ENCODE measurements around the gene IQCH. TPM values are rescaled to one million over a fixed set of nuclear protein-coding genes. Genes with fewer than 3 reads are reported as not detected.

Gene IQCH
- total and polyA plus RNA-seq, 5 experiments from 2014 or later, result 0.20 to 0.96 (median 0.33) TPM; not detected in 1

DNA sequence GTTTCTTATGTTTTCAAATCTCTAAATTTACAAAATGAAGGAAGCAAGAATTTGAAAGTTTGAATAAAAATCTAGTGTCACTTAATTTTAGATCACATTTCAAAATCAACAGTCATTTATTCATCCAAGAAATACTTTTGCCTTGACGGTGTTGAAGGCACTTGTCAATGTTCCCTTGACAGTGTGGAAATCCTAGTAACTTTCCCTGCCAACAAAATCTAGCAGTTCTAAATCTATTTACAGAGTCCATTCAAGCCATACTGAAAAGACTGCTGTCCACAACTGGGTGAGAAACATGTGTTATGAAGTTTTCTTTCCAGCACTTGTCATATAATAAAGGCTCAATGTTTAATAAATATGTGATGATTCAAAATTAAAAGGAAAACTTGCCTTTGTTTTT lies 279.3 kb downstream of the IQCH start:
- ATAC-seq, result no peak
- Mint-ChIP-seq H3K9me3 (no peaks in the 10 kb centered on the region), H3K4me3 (no peak overlapping the region), H3K27ac (no peak overlapping the region), H3K4me1 (peaks cover 0 to 1% (median under 1%) of the 10 kb centered on the region in 4 donors), H3K27me3 (no peaks in the 10 kb centered on the region), H3K36me3 (peaks cover 0 to 10% (median 0%) of the 10 kb centered on the region in 3 donors)
- POLR2A ChIA-PET, result interaction anchor here (1.0 kb wide), 1 partner anchor 8 kb away, joined by 5 read pairs; the partner anchor contains the start of gene MAP2K5
- no peak for DNase-seq

DNA sequence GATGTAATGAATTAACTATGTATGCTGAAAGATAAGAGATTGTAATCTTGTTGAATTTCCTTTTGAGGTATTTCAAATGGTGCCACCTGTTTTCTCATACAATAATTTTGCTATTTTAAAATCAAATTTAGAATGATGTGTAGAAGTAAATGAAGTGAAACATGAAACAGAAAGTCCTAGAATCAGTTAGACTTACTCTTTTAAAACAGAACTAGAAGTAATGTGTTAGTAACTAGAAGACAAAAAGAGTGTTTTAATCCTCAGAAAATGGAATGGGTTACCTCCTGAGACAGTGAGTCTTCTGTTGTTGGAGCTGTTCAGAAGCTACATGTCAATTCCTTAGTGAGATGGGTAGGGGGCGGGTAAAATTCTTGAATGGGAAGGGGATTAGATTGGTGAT lies 279.8 kb downstream of the IQCH start:
- Mint-ChIP-seq H3K4me1 (peaks cover 0 to 5% (median 2%) of the 10 kb centered on the region in 4 donors), H3K9me3 (no peaks in the 10 kb centered on the region), H3K27me3 (no peaks in the 10 kb centered on the region), H3K4me3 (no peak overlapping the region), H3K36me3 (peaks cover 0 to 6% (median 0%) of the 10 kb centered on the region in 3 donors), H3K27ac (no peak overlapping the region)
- POLR2A ChIA-PET, result no interaction called here
- no peak for DNase-seq
- no peak for ATAC-seq

DNA sequence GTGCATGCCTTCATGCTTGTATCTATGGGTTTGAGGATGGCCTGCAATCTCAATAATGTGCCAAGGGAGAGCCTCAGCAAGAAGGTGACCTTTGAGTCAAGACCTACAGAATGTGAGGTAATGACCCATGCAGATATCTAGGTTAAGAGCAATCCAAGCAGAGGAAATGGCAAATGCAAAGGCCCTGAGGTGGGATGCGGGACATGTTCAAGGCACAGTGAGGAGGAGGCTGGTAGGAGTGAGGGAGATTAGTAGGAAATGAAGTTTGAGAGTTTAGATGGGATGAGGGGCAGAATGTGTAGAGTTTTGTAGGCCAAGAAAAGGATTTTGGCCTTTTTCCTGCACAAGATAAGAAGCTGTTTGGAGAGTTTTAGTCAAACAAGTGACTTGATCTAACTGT lies 283.2 kb downstream of the IQCH start:
- DNase-seq, result no peak
- no peak overlapping the region for H3K4me3 Mint-ChIP-seq
- H3K36me3 Mint-ChIP-seq, result no peaks in the 10 kb centered on the region
- peak overlapping the region in 1 of 10 donors; percentile 2 for H3K27ac Mint-ChIP-seq
- no peak for ATAC-seq
- peaks cover 3 to 30% (median 13%) of the 10 kb centered on the region in 4 donors for H3K4me1 Mint-ChIP-seq
- POLR2A ChIA-PET, result interaction anchor here (1.7 kb wide), 1 partner anchor 17 kb away, joined by 5 read pairs; the partner anchor contains the start of gene C15orf61
- H3K9me3 Mint-ChIP-seq, result no peaks in the 10 kb centered on the region
- H3K27me3 Mint-ChIP-seq, result no peaks in the 10 kb centered on the region

DNA sequence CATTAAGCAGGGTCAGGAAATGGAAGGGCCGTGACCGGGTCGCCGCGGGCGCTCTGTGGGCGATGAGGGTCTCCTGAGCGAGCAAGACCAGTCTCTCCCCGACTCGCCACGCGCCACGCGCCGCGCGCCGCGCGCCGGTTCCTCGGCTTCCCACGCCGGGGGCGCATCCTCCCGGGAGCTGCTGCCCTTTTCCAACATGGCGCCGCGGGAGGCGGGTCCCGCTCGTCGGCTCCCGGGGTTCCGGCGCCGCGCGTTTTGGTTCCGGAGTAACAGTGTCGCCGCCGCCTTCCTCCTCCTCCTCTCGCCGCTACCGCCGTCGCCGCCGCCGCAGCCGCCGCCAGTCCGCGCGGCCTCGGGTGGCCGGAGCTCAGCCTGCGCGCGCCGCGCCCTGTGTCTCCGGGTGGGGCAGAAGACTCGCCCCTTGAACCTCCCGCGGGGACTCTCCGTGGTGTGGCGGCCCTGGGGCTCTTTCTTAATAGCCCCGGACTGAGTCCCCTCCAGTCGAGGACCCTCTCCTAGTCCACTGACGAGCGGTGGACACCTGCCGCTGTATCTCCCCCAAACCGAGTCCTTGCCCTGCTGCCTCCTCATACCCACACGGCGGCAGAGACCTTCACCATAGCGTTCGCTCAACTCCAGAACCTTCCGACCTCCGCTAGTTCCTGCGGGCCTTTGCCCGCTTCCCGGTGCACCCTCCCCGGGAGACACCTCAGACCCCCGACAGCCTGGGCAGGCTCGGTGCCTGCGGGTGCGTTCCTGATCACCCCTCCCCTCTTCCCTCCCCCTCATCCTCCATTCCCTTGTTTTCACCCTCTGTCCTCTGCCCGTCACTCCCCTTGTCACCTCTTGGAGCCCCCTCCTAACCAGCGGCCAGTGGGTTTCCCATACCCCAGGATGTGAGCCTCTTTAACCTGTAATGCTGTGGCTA lies 288.1 kb downstream of the IQCH start, which contains the start of gene MAP2K5:
Gene MAP2K5 (plus strand): TSS at position 284 of the 928 bp plus-strand sequence. CDS start 633 bp downstream, at position 917.
- POLR2A ChIA-PET, result interaction anchor here (0.7 to 1.9 kb wide), 17 partner anchors 9 to 842 kb away, joined by 3 to 71 read pairs (median 5); partner anchors contain the start of genes C15orf61, CLN6, FEM1B and PIAS1
- Mint-ChIP-seq H3K4me3 (peak within 1 kb of the TSS; percentile 91 to 98 (median 96)), H3K36me3 (peaks cover 0 to 8% (median 6%) of the 10 kb centered on the region in 3 donors), H3K4me1 (peaks cover 19 to 68% (median 52%) of the 10 kb centered on the region in 4 donors), H3K27me3 (no peaks in the 10 kb centered on the region), H3K9me3 (no peaks in the 10 kb centered on the region), H3K27ac (peak within 1 kb of the TSS; percentile 98 to 99 (median 98))
- peak; percentile 68 to 83 for ATAC-seq
- peak; percentile 63 to 88 (median 77) for DNase-seq

DNA sequence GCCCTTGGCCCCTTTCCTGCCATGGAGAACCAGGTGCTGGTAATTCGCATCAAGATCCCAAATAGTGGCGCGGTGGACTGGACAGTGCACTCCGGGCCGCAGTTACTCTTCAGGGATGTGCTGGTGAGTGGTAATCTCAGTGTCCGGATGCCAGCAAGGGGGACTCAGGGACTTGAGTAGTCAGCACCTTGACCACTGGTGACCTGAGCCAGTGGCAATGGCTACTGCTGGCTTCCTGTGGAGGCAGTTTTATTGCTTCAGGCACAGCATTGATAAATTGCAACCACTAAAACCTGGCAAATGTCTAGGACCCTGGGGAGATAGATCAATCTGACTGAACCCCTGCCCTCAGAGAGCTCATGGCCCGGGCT lies 288.7 kb downstream of the IQCH start:
- Mint-ChIP-seq H3K36me3 (peaks cover 0 to 15% (median 6%) of the 10 kb centered on the region in 3 donors), H3K27ac (peak overlapping the region; percentile 55 to 97 (median 92)), H3K4me1 (peaks cover 23 to 75% (median 59%) of the 10 kb centered on the region in 4 donors), H3K4me3 (peak overlapping the region; percentile 88 to 98 (median 92)), H3K9me3 (no peaks in the 10 kb centered on the region), H3K27me3 (no peaks in the 10 kb centered on the region)
- ATAC-seq (no peak), DNase-seq (peak in 1 of 10 donors; percentile 10)
- POLR2A ChIA-PET, result interaction anchor here (1.6 kb wide), 1 partner anchor 23 kb away, joined by 5 read pairs; the partner anchor contains the start of gene C15orf61

DNA sequence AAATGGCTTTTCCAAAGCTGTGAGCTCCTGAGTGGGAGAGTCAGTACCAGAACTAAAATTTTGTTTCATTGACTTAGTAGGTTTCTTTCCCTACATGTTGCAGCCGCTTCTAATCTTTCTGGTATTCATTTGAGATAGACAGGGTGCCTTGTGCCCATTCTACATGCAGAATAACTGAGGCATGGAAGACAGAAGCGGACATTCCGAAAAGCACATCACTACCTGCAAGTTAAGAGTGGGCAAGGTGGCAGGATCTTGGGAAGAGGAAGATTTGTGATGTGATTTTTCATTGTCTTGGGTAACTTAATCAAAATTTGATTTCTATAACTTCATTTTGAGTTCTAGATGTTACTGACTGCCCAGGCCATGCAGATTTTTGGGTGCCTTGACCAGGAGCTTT lies 289.9 kb downstream of the IQCH start:
- POLR2A ChIA-PET, result interaction anchor here (1.6 kb wide), 1 partner anchor 24 kb away, joined by 5 read pairs; the partner anchor contains the start of gene C15orf61
- peak overlapping the region; percentile 55 to 97 (median 90) for H3K27ac Mint-ChIP-seq
- H3K27me3 Mint-ChIP-seq, result no peaks in the 10 kb centered on the region
- peaks cover 25 to 79% (median 66%) of the 10 kb centered on the region in 4 donors for H3K4me1 Mint-ChIP-seq
- ATAC-seq (no peak), DNase-seq (no peak)
- no peaks in the 10 kb centered on the region for H3K9me3 Mint-ChIP-seq
- peaks cover 0 to 22% (median 6%) of the 10 kb centered on the region in 3 donors for H3K36me3 Mint-ChIP-seq
- peak overlapping the region in 9 of 10 donors; percentile 34 to 98 (median 88) for H3K4me3 Mint-ChIP-seq

DNA sequence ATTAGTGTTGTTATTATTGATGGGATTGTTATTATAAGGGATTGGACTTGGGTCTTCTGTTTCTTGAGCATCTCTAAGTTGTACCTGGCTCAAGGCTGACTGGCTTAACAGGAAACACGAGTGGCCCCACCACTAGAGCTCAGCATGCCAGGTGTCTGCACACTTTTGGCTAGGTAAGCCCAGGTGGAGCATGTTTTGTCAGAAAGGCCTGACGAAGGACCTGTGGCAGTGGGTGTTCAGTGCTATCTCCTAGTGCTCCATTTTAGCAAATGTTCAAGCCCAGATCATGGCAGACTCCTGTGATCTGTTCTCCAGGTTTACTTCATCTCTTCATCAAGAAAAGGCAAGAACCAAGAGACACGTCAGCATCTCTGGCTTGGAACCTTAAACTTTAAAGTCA lies 291.3 kb downstream of the IQCH start:
- Mint-ChIP-seq H3K4me3 (peak overlapping the region in 1 of 10 donors; percentile 11), H3K27me3 (no peaks in the 10 kb centered on the region), H3K27ac (peak overlapping the region in 2 of 10 donors; percentile 47 to 49), H3K4me1 (peaks cover 25 to 72% (median 63%) of the 10 kb centered on the region in 4 donors), H3K36me3 (peaks cover 0 to 32% (median 10%) of the 10 kb centered on the region in 3 donors), H3K9me3 (no peaks in the 10 kb centered on the region)
- POLR2A ChIA-PET, result interaction anchor here (0.6 kb wide), 2 partner anchors 7 to 295 kb away, joined by 4 read pairs; no protein-coding TSS in a partner anchor
- DNase-seq, result no peak
- ATAC-seq, result no peak

DNA sequence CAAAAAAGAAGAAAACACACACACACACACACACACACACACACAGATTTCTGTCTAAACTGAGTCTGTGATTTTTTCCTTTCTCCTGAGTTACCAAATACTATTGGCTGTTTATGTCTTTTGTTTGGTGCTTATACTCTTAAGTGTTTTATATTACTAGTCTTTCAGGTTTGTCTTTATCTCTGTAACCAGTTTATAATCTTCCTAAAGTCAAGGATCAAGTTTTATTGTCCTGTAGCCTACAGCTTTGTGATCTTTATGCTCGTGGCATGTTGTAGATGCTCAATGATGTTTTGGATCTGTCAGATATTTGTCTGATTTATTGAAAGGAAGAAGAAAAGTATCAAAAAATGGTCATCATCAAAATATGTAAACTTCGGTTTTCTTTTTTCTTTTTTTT lies 292.5 kb downstream of the IQCH start:
- ATAC-seq, result no peak
- H3K4me1 Mint-ChIP-seq, result peaks cover 22 to 60% (median 55%) of the 10 kb centered on the region in 4 donors
- no peaks in the 10 kb centered on the region for H3K27me3 Mint-ChIP-seq
- peaks cover 0 to 43% (median 10%) of the 10 kb centered on the region in 3 donors for H3K36me3 Mint-ChIP-seq
- H3K27ac Mint-ChIP-seq, result peak overlapping the region in 2 of 10 donors; percentile 2 to 34
- no peak for DNase-seq
- H3K9me3 Mint-ChIP-seq, result no peaks in the 10 kb centered on the region
- H3K4me3 Mint-ChIP-seq, result no peak overlapping the region
- POLR2A ChIA-PET, result interaction anchor here (0.6 kb wide), 1 partner anchor 1050 kb away, joined by 3 read pairs; no protein-coding TSS in a partner anchor

DNA sequence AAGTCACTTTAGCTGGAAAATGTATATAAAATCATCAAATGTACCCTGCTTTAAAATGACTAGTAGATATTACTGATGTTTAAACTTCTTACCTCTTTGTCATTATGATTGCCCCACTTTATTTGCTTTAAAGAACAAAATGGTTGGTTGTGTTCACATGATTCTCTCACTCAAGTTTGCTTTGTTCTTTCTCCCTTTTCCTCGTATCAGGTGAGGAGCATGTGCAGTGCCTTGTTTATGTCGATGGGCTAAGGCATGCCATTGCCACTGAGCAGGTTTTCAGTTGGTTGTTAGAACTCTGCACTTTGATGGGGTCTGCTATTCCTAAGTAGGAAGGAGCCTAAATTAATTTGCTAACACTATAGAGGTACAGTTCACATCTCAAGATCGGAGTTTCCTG lies 293.2 kb downstream of the IQCH start:
- Mint-ChIP-seq H3K4me3 (no peak overlapping the region), H3K36me3 (peaks cover 0 to 50% (median 10%) of the 10 kb centered on the region in 3 donors), H3K27ac (peak overlapping the region in 2 of 10 donors; percentile 8 to 34), H3K27me3 (no peaks in the 10 kb centered on the region), H3K4me1 (peaks cover 22 to 60% (median 54%) of the 10 kb centered on the region in 4 donors), H3K9me3 (no peaks in the 10 kb centered on the region)
- ATAC-seq, result no peak
- DNase-seq, result no peak
- POLR2A ChIA-PET, result no interaction called here

DNA sequence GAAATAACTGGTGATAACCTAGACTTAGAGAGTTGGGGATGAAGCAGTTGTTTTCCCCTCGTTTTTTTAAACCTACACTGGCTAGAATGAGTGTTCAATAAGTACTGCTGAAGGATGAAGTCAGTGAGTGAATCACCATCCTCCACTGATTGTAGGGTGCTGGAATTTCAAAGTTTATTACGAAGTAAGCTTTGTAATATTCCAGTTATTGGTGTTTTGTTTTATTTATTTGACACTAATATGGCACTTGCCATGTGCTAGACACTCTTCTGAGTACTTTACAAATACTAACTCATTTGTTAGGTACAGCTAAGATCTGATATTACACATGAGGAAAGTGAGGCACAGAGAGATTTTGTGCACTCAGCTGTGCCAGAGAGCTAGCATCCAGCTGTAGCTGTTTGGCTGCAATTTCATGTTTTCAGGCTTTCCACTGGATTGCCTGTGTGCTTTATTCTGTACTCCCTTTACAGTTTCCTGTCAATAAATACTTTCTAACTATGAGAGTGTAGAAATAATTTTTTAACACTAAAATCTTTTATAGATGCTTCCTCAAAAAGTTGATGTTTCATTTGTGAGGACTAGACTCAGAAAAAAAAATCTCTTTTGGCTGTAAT lies 293.8 kb downstream of the IQCH start:
- DNase-seq (no peak), ATAC-seq (no peak)
- peaks cover 20 to 55% (median 48%) of the 10 kb centered on the region in 4 donors for H3K4me1 Mint-ChIP-seq
- no peaks in the 10 kb centered on the region for H3K27me3 Mint-ChIP-seq
- no peaks in the 10 kb centered on the region for H3K9me3 Mint-ChIP-seq
- POLR2A ChIA-PET, result no interaction called here
- H3K4me3 Mint-ChIP-seq, result no peak overlapping the region
- peaks cover 0 to 54% (median 10%) of the 10 kb centered on the region in 3 donors for H3K36me3 Mint-ChIP-seq
- H3K27ac Mint-ChIP-seq, result peak overlapping the region in 3 of 10 donors; percentile 8 to 53 (median 40)

DNA sequence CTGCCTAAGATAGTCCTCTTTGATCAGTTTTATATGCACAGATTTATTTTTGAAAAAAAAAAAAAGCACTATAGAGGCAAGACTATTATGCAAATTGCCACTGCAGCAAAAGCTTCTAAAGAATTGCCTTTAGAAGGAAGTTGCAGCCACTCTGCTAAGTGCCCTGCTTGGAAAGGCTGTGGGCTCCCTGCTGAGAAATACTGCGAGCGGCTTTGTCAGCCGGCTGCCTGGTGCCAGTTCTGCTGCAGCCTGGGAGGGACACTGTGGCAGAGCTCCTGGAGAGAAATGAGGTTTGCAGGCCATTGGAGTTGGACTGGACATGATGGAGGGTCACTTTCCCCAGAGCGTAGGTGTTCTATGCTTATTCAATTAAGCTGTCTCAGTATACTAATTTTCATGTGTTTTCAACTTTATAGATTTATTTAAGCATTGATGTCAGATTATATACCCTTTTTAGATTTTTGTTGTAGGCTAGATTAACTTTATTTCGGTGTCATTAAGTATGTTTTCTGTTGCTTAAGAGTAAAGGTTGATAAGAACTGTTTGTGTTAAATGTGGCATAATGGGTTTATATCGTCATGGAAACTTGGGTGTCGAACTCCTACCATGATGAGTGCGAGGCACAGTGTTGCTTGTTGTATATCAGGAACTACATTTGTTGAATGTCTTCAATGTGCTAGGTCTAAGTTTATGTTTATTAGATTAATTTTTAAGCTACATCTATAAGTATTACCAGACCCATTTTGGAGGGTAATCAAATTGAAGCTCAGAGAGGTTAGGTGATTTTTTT lies 294.5 kb downstream of the IQCH start:
- H3K27ac Mint-ChIP-seq, result peak overlapping the region in 2 of 10 donors; percentile 53 to 73
- H3K36me3 Mint-ChIP-seq, result peaks cover 0 to 56% (median 10%) of the 10 kb centered on the region in 3 donors

More for the DNA sequence above, 294.5 kb downstream of the IQCH start:
- POLR2A ChIA-PET, result interaction anchor here (0.6 kb wide), 1 partner anchor 20 kb away, joined by 4 read pairs; no protein-coding TSS in a partner anchor
- H3K4me1 Mint-ChIP-seq, result peaks cover 19 to 47% (median 41%) of the 10 kb centered on the region in 4 donors
- peak overlapping the region in 1 of 10 donors; percentile 58 for H3K4me3 Mint-ChIP-seq
- no peaks in the 10 kb centered on the region for H3K9me3 Mint-ChIP-seq
- DNase-seq (no peak), ATAC-seq (no peak)
- H3K27me3 Mint-ChIP-seq, result no peaks in the 10 kb centered on the region

Data from naive thymus-derived CD8-positive, alpha-beta T cell (primary cell).